GM19395 (cell line): Measurements from ENCODE around the gene OR8G5.
"Not testable (repeated sequence)": the region's sequence is repeated elsewhere in the genome, so short reads cannot be mapped to it uniquely, and the experiment has no call there.

Source experiments
- ATAC-seq: cut with Tn5 transposase; IDR thresholded peaks from one replicate; pipeline ENCODE4 v1.9.1; 2021; ENCODE audit warnings: mild to moderate bottlenecking, moderate library complexity; ENCODE audit not compliant: unreplicated experiment

OR8G5 gene

GRCh38 chr11:124256076-124256475 lies at the start of gene OR8G5:
OR8G5 (plus strand) TSS chr11:124256376; CDS start chr11:124264932, 8,556 bp downstream.
- no peak for ATAC-seq

- ATAC-seq = no peak
These were observed 48.9 kb upstream of the OR8G5 start for GRCh38 chr11:124207102-124207792.

GRCh38 chr11:124209824-124210357 lies 46.3 kb upstream of the OR8G5 start:
- ATAC-seq = no peak

GRCh38 chr11:124210421-124210820 lies 45.8 kb upstream of the OR8G5 start:
- ATAC-seq = no peak

GRCh38 chr11:124211321-124211720 lies 44.9 kb upstream of the OR8G5 start:
- no peak for ATAC-seq

GRCh38 chr11:124214027-124214426 lies 42.1 kb upstream of the OR8G5 start:
- no peak for ATAC-seq

GRCh38 chr11:124219126-124219525 lies 37.0 kb upstream of the OR8G5 start:
- no peak for ATAC-seq

- no peak for ATAC-seq
These were observed 33.8 kb upstream of the OR8G5 start for GRCh38 chr11:124222407-124222806.

- ATAC-seq = not testable (repeated sequence)
These were observed 31.4 kb upstream of the OR8G5 start for GRCh38 chr11:124224618-124225423.

- no peak for ATAC-seq
These were observed 30.7 kb upstream of the OR8G5 start for GRCh38 chr11:124225471-124225870.

- ATAC-seq = no peak
These were observed 22.8 kb upstream of the OR8G5 start for GRCh38 chr11:124233376-124233775.

- ATAC-seq = no peak
These were observed 17.7 kb upstream of the OR8G5 start for GRCh38 chr11:124238512-124238911.

- no peak for ATAC-seq
These were observed 15.4 kb upstream of the OR8G5 start, which contains the start of gene OR8G1 for GRCh38 chr11:124240621-124241397. OR8G1 (plus strand) TSS chr11:124241095; CDS start chr11:124249676, 8,581 bp downstream.

- ATAC-seq = not testable (repeated sequence)
These were observed 6.3 kb upstream of the OR8G5 start for GRCh38 chr11:124249869-124250268.

GRCh38 chr11:124265041-124265440 lies 8.9 kb downstream of the OR8G5 start:
- ATAC-seq = not testable (repeated sequence)

- ATAC-seq = not testable (repeated sequence)
These were observed 14.7 kb downstream of the OR8G5 start for GRCh38 chr11:124270886-124271285.

- no peak for ATAC-seq
These were observed 17.8 kb downstream of the OR8G5 start for GRCh38 chr11:124274000-124274399.

- ATAC-seq = no peak
These were observed 19.9 kb downstream of the OR8G5 start for GRCh38 chr11:124276081-124276480.

- ATAC-seq = no peak
These were observed 21.0 kb downstream of the OR8G5 start for GRCh38 chr11:124277207-124277606.

GRCh38 chr11:124277804-124278203 lies 21.6 kb downstream of the OR8G5 start:
- ATAC-seq = no peak

GRCh38 chr11:124278261-124278660 lies 22.1 kb downstream of the OR8G5 start:
- ATAC-seq = no peak
